Measurements from ENCODE around the gene TEAD3. TPM values are rescaled to one million over a fixed set of nuclear protein-coding genes. Genes with fewer than 3 reads are reported as not detected.
A peak's percentile ranks its signal among the peaks of the same experiment; 100 is the strongest.

Gene TEAD3
- total RNA-seq, 1 experiment from 2014 or later, result 34.3 TPM

- ATAC-seq, result peak; percentile 0; the same call in 1 of the 2 replicates
- Mint-ChIP-seq H3K9me3 (no peaks in the 10 kb centered on the region), H3K27me3 (ENCODE audit: low read depth) (no peaks in the 10 kb centered on the region), H3K4me3 (no peak overlapping the region), H3K27ac (no peak overlapping the region), H3K4me1 (peaks cover 37% of the 10 kb centered on the region), H3K36me3 (peaks cover 46% of the 10 kb centered on the region)
- CTCF ChIA-PET, result interaction anchor here (1.0 to 1.5 kb wide), 2 partner anchors 15 to 23 kb away, joined by 3 to 4 read pairs; no protein-coding TSS in a partner anchor
- DNase-seq (ENCODE audit: low spot score), result no peak
- POLR2A ChIA-PET, result interaction anchor here (1.2 to 7.9 kb wide), 2 partner anchors 11 to 21 kb away, joined by 3 to 54 read pairs; partner anchors contain the start of gene TEAD3
- TF ChIP-seq SMAD4 (CRISPR knock-in tag; IDR thresholded peaks at IDR 0.05) (no peak), SMAD3 (CRISPR knock-in tag; IDR thresholded peaks at IDR 0.05; ENCODE audit: borderline replicate concordance) (no peak), NR2C2 (CRISPR knock-in tag; IDR thresholded peaks at IDR 0.05) (no peak), ERG (CRISPR knock-in tag; IDR thresholded peaks at IDR 0.05) (no peak), ZNF263 (CRISPR knock-in tag; IDR thresholded peaks at IDR 0.05; ENCODE audit: low read depth) (no peak), ZNF317 (CRISPR knock-in tag; IDR thresholded peaks at IDR 0.05; ENCODE audit: borderline replicate concordance, low read depth) (no peak)
- TF ChIP-seq, protein P1, sequence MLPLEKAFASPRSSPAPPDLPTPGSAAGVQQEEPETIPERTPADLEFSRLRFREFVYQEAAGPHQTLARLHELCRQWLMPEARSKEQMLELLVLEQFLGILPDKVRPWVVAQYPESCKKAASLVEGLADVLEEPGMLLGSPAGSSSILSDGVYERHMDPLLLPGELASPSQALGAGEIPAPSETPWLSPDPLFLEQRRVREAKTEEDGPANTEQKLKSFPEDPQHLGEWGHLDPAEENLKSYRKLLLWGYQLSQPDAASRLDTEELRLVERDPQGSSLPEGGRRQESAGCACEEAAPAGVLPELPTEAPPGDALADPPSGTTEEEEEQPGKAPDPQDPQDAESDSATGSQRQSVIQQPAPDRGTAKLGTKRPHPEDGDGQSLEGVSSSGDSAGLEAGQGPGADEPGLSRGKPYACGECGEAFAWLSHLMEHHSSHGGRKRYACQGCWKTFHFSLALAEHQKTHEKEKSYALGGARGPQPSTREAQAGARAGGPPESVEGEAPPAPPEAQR (CRISPR knock-in tag; IDR thresholded peaks at IDR 0.05), result no peak
- TF ChIP-seq, protein P2, sequence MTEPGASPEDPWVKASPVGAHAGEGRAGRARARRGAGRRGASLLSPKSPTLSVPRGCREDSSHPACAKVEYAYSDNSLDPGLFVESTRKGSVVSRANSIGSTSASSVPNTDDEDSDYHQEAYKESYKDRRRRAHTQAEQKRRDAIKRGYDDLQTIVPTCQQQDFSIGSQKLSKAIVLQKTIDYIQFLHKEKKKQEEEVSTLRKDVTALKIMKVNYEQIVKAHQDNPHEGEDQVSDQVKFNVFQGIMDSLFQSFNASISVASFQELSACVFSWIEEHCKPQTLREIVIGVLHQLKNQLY (CRISPR knock-in tag; IDR thresholded peaks at IDR 0.05), result no peak
These were observed 21.8 kb downstream of the TEAD3 start for GRCh38 chr6:35474942-35475570.

DNA sequence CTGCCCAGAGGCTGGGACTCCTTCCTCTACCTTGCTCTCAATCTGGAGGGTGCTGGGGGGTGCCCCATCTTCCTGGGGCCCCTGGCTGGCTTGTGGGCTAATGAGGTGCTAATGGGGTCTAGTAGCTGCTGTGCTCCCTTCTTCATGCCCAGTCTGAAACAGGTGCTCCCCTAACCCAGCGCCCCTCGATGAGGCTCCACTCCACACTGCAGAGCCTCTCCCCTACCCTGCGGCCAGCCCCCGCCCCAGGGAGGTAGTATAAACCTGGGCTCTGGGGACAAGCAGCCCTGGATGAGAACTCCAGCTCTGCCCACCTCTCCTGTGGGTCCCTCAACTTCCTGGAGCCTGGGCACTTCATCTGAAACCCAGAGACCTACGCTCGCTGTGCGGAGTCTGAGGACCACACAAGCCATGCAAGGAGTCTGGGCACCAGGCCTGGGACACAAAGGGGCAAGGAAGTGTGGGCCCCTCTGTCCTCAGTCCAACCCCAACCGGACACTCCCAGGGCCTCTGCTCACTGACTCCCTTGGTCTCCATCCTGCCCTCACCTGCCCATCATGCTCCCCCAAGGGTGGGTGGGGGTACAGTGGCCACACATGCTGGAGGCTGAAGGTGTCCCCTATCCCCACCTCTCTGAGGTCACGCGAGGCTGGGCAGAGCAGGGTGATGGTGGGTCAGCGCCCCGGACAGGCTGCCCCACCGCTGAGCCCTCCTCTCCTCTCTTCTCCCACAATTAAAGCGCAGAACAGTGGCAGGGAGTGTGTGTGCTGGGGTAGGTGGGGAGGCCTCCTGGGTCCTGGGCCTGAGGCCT, 22.5 kb downstream of the TEAD3 start:
- H3K9me3 Mint-ChIP-seq, result no peaks in the 10 kb centered on the region
- H3K27me3 Mint-ChIP-seq (ENCODE audit: low read depth), result peaks cover 4% of the 10 kb centered on the region
- no peak overlapping the region for H3K27ac Mint-ChIP-seq
- peaks cover 45% of the 10 kb centered on the region for H3K4me1 Mint-ChIP-seq
- ChIA-PET POLR2A (interaction anchor here (0.5 to 7.9 kb wide), 12 partner anchors 7 to 256 kb away, joined by 3 to 54 read pairs (median 4); partner anchors contain the start of gene TEAD3), CTCF (interaction anchor here (0.6 to 1.5 kb wide), 5 partner anchors 15 to 262 kb away, joined by 3 to 9 read pairs (median 4); no protein-coding TSS in a partner anchor)
- ATAC-seq (peak; percentile 18), DNase-seq (ENCODE audit: low spot score) (no peak)
- peaks cover 53% of the 10 kb centered on the region for H3K36me3 Mint-ChIP-seq
- no peak overlapping the region for H3K4me3 Mint-ChIP-seq
- TF ChIP-seq ZBTB21 (CRISPR knock-in tag; IDR thresholded peaks at IDR 0.05; ENCODE audit: borderline replicate concordance) (no peak), EMX1 (CRISPR knock-in tag; IDR thresholded peaks at IDR 0.05) (peak; percentile 74; the same call in 1 of the 2 replicates), ZNF416 (CRISPR knock-in tag; IDR thresholded peaks at IDR 0.05) (peak; percentile 21; the same call in 1 of the 2 replicates), NFATC4 (CRISPR knock-in tag; IDR thresholded peaks at IDR 0.05) (peak; percentile 32; the same call in 1 of the 2 replicates), HMGA2 (CRISPR knock-in tag; IDR thresholded peaks at IDR 0.05) (no peak), SP1 (CRISPR knock-in tag; conservative IDR thresholded peaks at IDR 0.05) (no peak), JAZF1 (CRISPR knock-in tag; IDR thresholded peaks at IDR 0.05) (no peak), ERG (CRISPR knock-in tag; IDR thresholded peaks at IDR 0.05) (0 out of 2 replicates have a peak, but pooled peaks have one; percentile 44), SMAD3 (CRISPR knock-in tag; IDR thresholded peaks at IDR 0.05; ENCODE audit: borderline replicate concordance) (no peak), PRRX2 (CRISPR knock-in tag; IDR thresholded peaks at IDR 0.05) (peak; percentile 88; the same call in 1 of the 2 replicates), NFYB (CRISPR knock-in tag; conservative IDR thresholded peaks at IDR 0.05; ENCODE audit: low read depth) (no peak)
- TF ChIP-seq, protein P3, sequence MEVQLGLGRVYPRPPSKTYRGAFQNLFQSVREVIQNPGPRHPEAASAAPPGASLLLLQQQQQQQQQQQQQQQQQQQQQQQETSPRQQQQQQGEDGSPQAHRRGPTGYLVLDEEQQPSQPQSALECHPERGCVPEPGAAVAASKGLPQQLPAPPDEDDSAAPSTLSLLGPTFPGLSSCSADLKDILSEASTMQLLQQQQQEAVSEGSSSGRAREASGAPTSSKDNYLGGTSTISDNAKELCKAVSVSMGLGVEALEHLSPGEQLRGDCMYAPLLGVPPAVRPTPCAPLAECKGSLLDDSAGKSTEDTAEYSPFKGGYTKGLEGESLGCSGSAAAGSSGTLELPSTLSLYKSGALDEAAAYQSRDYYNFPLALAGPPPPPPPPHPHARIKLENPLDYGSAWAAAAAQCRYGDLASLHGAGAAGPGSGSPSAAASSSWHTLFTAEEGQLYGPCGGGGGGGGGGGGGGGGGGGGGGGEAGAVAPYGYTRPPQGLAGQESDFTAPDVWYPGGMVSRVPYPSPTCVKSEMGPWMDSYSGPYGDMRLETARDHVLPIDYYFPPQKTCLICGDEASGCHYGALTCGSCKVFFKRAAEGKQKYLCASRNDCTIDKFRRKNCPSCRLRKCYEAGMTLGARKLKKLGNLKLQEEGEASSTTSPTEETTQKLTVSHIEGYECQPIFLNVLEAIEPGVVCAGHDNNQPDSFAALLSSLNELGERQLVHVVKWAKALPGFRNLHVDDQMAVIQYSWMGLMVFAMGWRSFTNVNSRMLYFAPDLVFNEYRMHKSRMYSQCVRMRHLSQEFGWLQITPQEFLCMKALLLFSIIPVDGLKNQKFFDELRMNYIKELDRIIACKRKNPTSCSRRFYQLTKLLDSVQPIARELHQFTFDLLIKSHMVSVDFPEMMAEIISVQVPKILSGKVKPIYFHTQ (CRISPR knock-in tag; IDR thresholded peaks at IDR 0.05), result no peak
- TF ChIP-seq, protein P4, sequence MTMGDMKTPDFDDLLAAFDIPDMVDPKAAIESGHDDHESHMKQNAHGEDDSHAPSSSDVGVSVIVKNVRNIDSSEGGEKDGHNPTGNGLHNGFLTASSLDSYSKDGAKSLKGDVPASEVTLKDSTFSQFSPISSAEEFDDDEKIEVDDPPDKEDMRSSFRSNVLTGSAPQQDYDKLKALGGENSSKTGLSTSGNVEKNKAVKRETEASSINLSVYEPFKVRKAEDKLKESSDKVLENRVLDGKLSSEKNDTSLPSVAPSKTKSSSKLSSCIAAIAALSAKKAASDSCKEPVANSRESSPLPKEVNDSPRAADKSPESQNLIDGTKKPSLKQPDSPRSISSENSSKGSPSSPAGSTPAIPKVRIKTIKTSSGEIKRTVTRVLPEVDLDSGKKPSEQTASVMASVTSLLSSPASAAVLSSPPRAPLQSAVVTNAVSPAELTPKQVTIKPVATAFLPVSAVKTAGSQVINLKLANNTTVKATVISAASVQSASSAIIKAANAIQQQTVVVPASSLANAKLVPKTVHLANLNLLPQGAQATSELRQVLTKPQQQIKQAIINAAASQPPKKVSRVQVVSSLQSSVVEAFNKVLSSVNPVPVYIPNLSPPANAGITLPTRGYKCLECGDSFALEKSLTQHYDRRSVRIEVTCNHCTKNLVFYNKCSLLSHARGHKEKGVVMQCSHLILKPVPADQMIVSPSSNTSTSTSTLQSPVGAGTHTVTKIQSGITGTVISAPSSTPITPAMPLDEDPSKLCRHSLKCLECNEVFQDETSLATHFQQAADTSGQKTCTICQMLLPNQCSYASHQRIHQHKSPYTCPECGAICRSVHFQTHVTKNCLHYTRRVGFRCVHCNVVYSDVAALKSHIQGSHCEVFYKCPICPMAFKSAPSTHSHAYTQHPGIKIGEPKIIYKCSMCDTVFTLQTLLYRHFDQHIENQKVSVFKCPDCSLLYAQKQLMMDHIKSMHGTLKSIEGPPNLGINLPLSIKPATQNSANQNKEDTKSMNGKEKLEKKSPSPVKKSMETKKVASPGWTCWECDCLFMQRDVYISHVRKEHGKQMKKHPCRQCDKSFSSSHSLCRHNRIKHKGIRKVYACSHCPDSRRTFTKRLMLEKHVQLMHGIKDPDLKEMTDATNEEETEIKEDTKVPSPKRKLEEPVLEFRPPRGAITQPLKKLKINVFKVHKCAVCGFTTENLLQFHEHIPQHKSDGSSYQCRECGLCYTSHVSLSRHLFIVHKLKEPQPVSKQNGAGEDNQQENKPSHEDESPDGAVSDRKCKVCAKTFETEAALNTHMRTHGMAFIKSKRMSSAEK (CRISPR knock-in tag; IDR thresholded peaks at IDR 0.05; ENCODE audit: borderline replicate concordance), result peak; percentile 25; the same call in 1 of the 2 replicates

All from WTC11 (cell line).